Smooth muscle cell (in vitro differentiated cells): ENCODE measurements around the gene POLDIP3. TPM values are rescaled to one million over a fixed set of nuclear protein-coding genes. Genes with fewer than 3 reads are reported as not detected.

Source experiments
- DNase-seq: peaks from one replicate; lab custom pipeline; 2025; ENCODE audit not compliant: unreplicated experiment; lab: John Stamatoyannopoulos, UW
- H2AFZ ChIP-seq: fragments of 200-600 bp; sonication (generic); 2 replicates; pipeline ENCODE4 v1.6.0; 2016; ENCODE audit warnings: antibody characterized with exemption, low read depth, mild to moderate bottlenecking
- H3F3A ChIP-seq: fragments of 200-600 bp; sonication (generic); 2 replicates; pipeline ENCODE4 v1.6.0; 2017; ENCODE audit warnings: antibody characterized with exemption, low read depth
- H3K27ac ChIP-seq: fragments of 200-600 bp; sonication (generic); 2 replicates; pipeline ENCODE4 v1.5.1; 2016; ENCODE audit warnings: low read depth, mild to moderate bottlenecking
- H3K27me3 ChIP-seq: fragments of 200-600 bp; sonication (generic); 2 replicates; pipeline ENCODE4 v1.6.1; 2016; ENCODE audit warnings: low read depth, mild to moderate bottlenecking
- H3K36me3 ChIP-seq: fragments of 200-600 bp; sonication (generic); 2 replicates; pipeline ENCODE4 v1.5.1; 2016; ENCODE audit warnings: low read depth
- H3K4me1 ChIP-seq: fragments of 200-600 bp; sonication (generic); 2 replicates; pipeline ENCODE4 v1.5.1; 2016; ENCODE audit warnings: low read depth
- H3K4me2 ChIP-seq: fragments of 200-600 bp; sonication (generic); 2 replicates; pipeline ENCODE4 v1.6.0; 2016; ENCODE audit warnings: mild to moderate bottlenecking
- H3K4me3 ChIP-seq: fragments of 200-600 bp; sonication (generic); 2 replicates; pipeline ENCODE4 v1.5.1; 2016; ENCODE audit warnings: mild to moderate bottlenecking
- H3K79me2 ChIP-seq: fragments of 200-600 bp; sonication (generic); 2 replicates; pipeline ENCODE4 v1.6.0; 2016; ENCODE audit warnings: low read depth, mild to moderate bottlenecking
- H3K9ac ChIP-seq: fragments of 200-600 bp; sonication (generic); 2 replicates; pipeline ENCODE4 v1.6.0; 2016; ENCODE audit warnings: low read depth
- H3K9me3 ChIP-seq: fragments of 200-600 bp; sonication (generic); replicated peaks from 2 replicates; pipeline ENCODE4 v1.5.1; 2016; ENCODE audit warnings: low read depth
- H4K20me1 ChIP-seq: fragments of 200-600 bp; sonication (generic); 2 replicates; pipeline ENCODE4 v1.6.0; 2016; ENCODE audit warnings: low read depth
- CTCF ChIP-seq: fragments of 200-600 bp; sonication (generic); IDR thresholded peaks from 2 replicates; pipeline ENCODE4 v1.5.1; 2017; ENCODE audit warnings: borderline replicate concordance, mild to moderate bottlenecking, antibody characterized with exemption; ENCODE audit not compliant: insufficient read depth, poor library complexity, severe bottlenecking
- WGBS: methylation state at CpG from one replicate; pipeline ENCODE4 v1.1.7; 2016; ENCODE audit warnings: low lambda C conversion rate; 5-methylcytosine and 5-hydroxymethylcytosine counted together
- polyA plus RNA-seq: library from polyadenylated mRNA; unstranded; fragments of >200 nt; fragmentation: Nextera tagmentation; extraction: Ambion mirVana; gene quantifications from 2 replicates; pipeline ENCODE4 v1.2.1, GENCODE V29; 2016
- total RNA-seq: library from RNA; depleted of rRNA; stranded (reverse); fragments of >200 nt; gene quantifications from 2 replicates; pipeline ENCODE4 v1.2.3, GENCODE V29; 2014

POLDIP3 gene
- total and polyA plus RNA-seq, 2 experiments from 2014 or later: 31.1 to 49.4 TPM

DNA sequence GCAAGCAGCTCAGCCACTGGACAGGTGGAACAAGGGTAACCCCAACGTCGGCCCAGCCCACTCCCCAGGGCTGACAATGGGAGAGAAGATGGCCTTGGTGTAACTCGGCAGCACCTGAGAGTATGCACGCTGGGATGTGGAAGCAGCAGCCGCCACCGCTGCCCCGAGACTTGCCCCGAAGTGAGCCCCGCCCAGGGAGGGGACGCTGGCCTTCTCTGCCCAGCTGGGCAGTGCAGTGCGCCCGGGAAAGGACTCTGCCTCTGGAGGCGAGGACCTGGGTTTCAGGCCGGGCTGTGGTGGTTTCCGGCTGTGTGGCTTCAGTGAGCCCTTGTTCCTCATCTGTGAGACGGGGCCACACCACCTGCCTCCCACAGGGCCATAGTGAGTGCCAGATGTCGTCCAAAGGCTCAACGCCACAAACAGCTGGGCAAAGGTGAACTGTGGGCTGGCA, 8.6 kb upstream of the POLDIP3 start:
- 95% methylated on average over 15 of the region's 18 CpGs for WGBS
- Histone ChIP-seq H3K27ac (no peak overlapping the region), H3K4me2 (no peak overlapping the region), H3F3A (peaks cover 10% of the 10 kb centered on the region), H3K4me3 (no peak overlapping the region), H3K9ac (no peak overlapping the region), H3K4me1 (no peaks in the 10 kb centered on the region), H4K20me1 (peaks cover 16% of the 10 kb centered on the region), H3K27me3 (no peaks in the 10 kb centered on the region), H3K9me3 (no peaks in the 10 kb centered on the region), H3K79me2 (no peaks in the 10 kb centered on the region), H3K36me3 (no peaks in the 10 kb centered on the region), H2AFZ (no peak overlapping the region)
- DNase-seq: no peak
- TF ChIP-seq CTCF: no peak

GRCh38 chr22:42622061-42622710, 7.5 kb upstream of the POLDIP3 start:
- no peak for TF ChIP-seq CTCF
- H4K20me1 ChIP-seq: peaks cover 16% of the 10 kb centered on the region
- no peak overlapping the region for H2AFZ ChIP-seq
- WGBS: 92% methylated on average over 20 of the region's 20 CpGs
- H3K4me1 ChIP-seq: no peaks in the 10 kb centered on the region
- H3K4me2 ChIP-seq: no peak overlapping the region
- H3K27ac ChIP-seq: no peak overlapping the region
- no peaks in the 10 kb centered on the region for H3K27me3 ChIP-seq
- no peaks in the 10 kb centered on the region for H3K36me3 ChIP-seq
- H3K4me3 ChIP-seq: no peak overlapping the region
- peaks cover 10% of the 10 kb centered on the region for H3F3A ChIP-seq
- H3K9me3 ChIP-seq: no peaks in the 10 kb centered on the region
- no peaks in the 10 kb centered on the region for H3K79me2 ChIP-seq
- DNase-seq: no peak
- H3K9ac ChIP-seq: no peak overlapping the region

- 58% methylated on average over 11 of the region's 11 CpGs for WGBS
- Histone ChIP-seq H3K27ac (no peak overlapping the region), H3K9me3 (no peaks in the 10 kb centered on the region), H3K36me3 (no peaks in the 10 kb centered on the region), H3K4me1 (no peaks in the 10 kb centered on the region), H3K4me3 (no peak overlapping the region), H3K9ac (no peak overlapping the region), H3K27me3 (no peaks in the 10 kb centered on the region), H2AFZ (no peak overlapping the region), H3K79me2 (no peaks in the 10 kb centered on the region), H4K20me1 (peaks cover 16% of the 10 kb centered on the region), H3F3A (peaks cover 10% of the 10 kb centered on the region), H3K4me2 (no peak overlapping the region)
- peak; percentile 81 for TF ChIP-seq CTCF
- DNase-seq: peak; percentile 29
Measured at GRCh38 chr22:42621505-42622002, 6.9 kb upstream of the POLDIP3 start.

DNA sequence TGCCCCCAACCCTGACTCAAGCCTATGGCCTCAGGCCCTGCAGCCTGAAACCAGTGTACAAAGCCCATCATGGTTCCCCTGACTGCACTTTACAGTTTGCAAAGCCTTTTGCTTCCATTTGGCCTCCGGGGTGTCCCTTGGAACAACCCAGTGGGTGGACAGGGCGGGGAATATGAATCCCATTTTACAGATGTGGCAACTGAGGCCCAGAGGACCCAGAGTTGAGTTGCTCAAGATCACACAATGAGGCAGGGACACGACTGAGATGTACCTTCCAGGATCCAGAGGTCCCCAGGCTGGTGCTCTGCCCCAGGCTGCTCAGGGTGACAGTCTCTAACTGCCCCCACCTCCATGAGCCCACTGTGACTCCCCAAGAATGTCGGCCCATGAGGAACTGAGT, 5.4 kb upstream of the POLDIP3 start:
- peak overlapping the region; percentile 17 for H3K27ac ChIP-seq
- WGBS: 95% methylated on average over 4 of the region's 4 CpGs

More for the DNA sequence above, 5.4 kb upstream of the POLDIP3 start:
- no peaks in the 10 kb centered on the region for H3K36me3 ChIP-seq
- H3K9me3 ChIP-seq: no peaks in the 10 kb centered on the region
- no peak for DNase-seq
- peaks cover 10% of the 10 kb centered on the region for H3F3A ChIP-seq
- no peaks in the 10 kb centered on the region for H3K79me2 ChIP-seq
- H3K4me2 ChIP-seq: no peak overlapping the region
- no peaks in the 10 kb centered on the region for H3K27me3 ChIP-seq
- H3K4me3 ChIP-seq: no peak overlapping the region
- no peaks in the 10 kb centered on the region for H3K4me1 ChIP-seq
- no peak overlapping the region for H2AFZ ChIP-seq
- H4K20me1 ChIP-seq: peaks cover 16% of the 10 kb centered on the region
- no peak for TF ChIP-seq CTCF
- no peak overlapping the region for H3K9ac ChIP-seq
